ENCODE measurements around the gene C2CD2. TPM values are rescaled to one million over a fixed set of nuclear protein-coding genes. Genes with fewer than 3 reads are reported as not detected.
"Not testable (repeated sequence)": the region's sequence is repeated elsewhere in the genome, so short reads cannot be mapped to it uniquely, and the experiment has no call there.

C2CD2 gene
- total RNA-seq, 1 experiment from 2014 or later: 13.6 TPM

GRCh38 chr21:42000908-42001307, 47.1 kb upstream of the C2CD2 start:
- no peak overlapping the region for H3K4me3 Mint-ChIP-seq (ENCODE audit: low read depth, unreplicated experiment)
- no peak for DNase-seq
- no peaks in the 10 kb centered on the region for H3K9me3 Mint-ChIP-seq (ENCODE audit: low read depth, unreplicated experiment)
- TF ChIP-seq, protein P1, sequence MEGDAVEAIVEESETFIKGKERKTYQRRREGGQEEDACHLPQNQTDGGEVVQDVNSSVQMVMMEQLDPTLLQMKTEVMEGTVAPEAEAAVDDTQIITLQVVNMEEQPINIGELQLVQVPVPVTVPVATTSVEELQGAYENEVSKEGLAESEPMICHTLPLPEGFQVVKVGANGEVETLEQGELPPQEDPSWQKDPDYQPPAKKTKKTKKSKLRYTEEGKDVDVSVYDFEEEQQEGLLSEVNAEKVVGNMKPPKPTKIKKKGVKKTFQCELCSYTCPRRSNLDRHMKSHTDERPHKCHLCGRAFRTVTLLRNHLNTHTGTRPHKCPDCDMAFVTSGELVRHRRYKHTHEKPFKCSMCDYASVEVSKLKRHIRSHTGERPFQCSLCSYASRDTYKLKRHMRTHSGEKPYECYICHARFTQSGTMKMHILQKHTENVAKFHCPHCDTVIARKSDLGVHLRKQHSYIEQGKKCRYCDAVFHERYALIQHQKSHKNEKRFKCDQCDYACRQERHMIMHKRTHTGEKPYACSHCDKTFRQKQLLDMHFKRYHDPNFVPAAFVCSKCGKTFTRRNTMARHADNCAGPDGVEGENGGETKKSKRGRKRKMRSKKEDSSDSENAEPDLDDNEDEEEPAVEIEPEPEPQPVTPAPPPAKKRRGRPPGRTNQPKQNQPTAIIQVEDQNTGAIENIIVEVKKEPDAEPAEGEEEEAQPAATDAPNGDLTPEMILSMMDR (IDR thresholded peaks at IDR 0.05; ENCODE audit: unreplicated experiment): no peak
- BruUV-seq (replicated peaks): no TSS peak
- H3K4me1 Mint-ChIP-seq (ENCODE audit: low read depth, unreplicated experiment): peaks cover 8% of the 10 kb centered on the region
- CTCF ChIA-PET: interaction anchor here (0.5 kb wide), 1 partner anchor 70 kb away, joined by 4 read pairs; no protein-coding TSS in a partner anchor
- H3K27me3 Mint-ChIP-seq (ENCODE audit: unreplicated experiment): no peaks in the 10 kb centered on the region
- intact Hi-C loops (cut with micrococcal nuclease; ENCODE audit: unreplicated experiment): no loop called here
- H3K36me3 Mint-ChIP-seq (ENCODE audit: insufficient read depth, unreplicated experiment): peaks cover 10% of the 10 kb centered on the region
- H3K27ac Mint-ChIP-seq (ENCODE audit: unreplicated experiment): no peak overlapping the region

DNA sequence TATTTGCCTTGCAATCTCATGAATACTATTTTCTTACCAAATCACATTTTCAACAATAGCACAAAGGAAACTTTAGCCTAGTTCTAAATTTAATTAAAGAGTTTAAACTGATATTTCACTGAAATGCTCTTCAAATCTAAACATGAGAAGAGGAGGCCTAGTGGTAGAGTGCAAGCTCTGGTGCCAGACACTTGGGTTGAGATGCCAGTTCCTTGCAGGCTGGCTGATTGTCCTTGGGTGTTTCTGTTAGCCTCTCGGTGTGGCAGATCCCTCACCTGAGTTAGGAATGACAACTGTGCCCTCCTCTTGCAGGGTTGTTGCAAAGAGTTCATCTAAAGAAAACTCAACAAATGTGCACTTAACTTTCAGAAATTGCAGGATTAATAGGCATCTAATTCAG, 43.8 kb upstream of the C2CD2 start:
- TF ChIP-seq, protein P1 (IDR thresholded peaks at IDR 0.05; ENCODE audit: unreplicated experiment): no peak
- Mint-ChIP-seq H3K27ac (ENCODE audit: unreplicated experiment) (no peak overlapping the region), H3K4me3 (ENCODE audit: low read depth, unreplicated experiment) (no peak overlapping the region), H3K27me3 (ENCODE audit: unreplicated experiment) (no peaks in the 10 kb centered on the region), H3K9me3 (ENCODE audit: low read depth, unreplicated experiment) (peaks cover 5% of the 10 kb centered on the region), H3K36me3 (ENCODE audit: insufficient read depth, unreplicated experiment) (peaks cover 11% of the 10 kb centered on the region), H3K4me1 (ENCODE audit: low read depth, unreplicated experiment) (no peaks in the 10 kb centered on the region)
- intact Hi-C loops (cut with micrococcal nuclease; ENCODE audit: unreplicated experiment): no loop called here
- BruUV-seq (replicated peaks): no TSS peak
- DNase-seq: no peak
- CTCF ChIA-PET: no interaction called here

GRCh38 chr21:41995577-41995976, 41.8 kb upstream of the C2CD2 start:
- no TSS peak for BruUV-seq (replicated peaks)
- CTCF ChIA-PET: no interaction called here

GRCh38 chr21:41994613-41995012, 40.8 kb upstream of the C2CD2 start:
- BruUV-seq (replicated peaks); H3K27ac Mint-ChIP-seq (ENCODE audit: unreplicated experiment); CTCF ChIA-PET; H3K27me3 Mint-ChIP-seq (ENCODE audit: unreplicated experiment); H3K4me3 Mint-ChIP-seq (ENCODE audit: low read depth, unreplicated experiment); intact Hi-C loops (cut with micrococcal nuclease; ENCODE audit: unreplicated experiment); H3K4me1 Mint-ChIP-seq (ENCODE audit: low read depth, unreplicated experiment); DNase-seq; H3K36me3 Mint-ChIP-seq (ENCODE audit: insufficient read depth, unreplicated experiment); H3K9me3 Mint-ChIP-seq (ENCODE audit: low read depth, unreplicated experiment): not testable (repeated sequence)

More at GRCh38 chr21:41995577-41995976, 41.8 kb upstream of the C2CD2 start:
- Mint-ChIP-seq H3K27ac (ENCODE audit: unreplicated experiment) (no peak overlapping the region), H3K4me1 (ENCODE audit: low read depth, unreplicated experiment) (no peaks in the 10 kb centered on the region), H3K27me3 (ENCODE audit: unreplicated experiment) (no peaks in the 10 kb centered on the region), H3K4me3 (ENCODE audit: low read depth, unreplicated experiment) (no peak overlapping the region), H3K9me3 (ENCODE audit: low read depth, unreplicated experiment) (peaks cover 5% of the 10 kb centered on the region), H3K36me3 (ENCODE audit: insufficient read depth, unreplicated experiment) (peaks cover 5% of the 10 kb centered on the region)
- intact Hi-C loops (cut with micrococcal nuclease; ENCODE audit: unreplicated experiment): no loop called here
- TF ChIP-seq, protein P1 (IDR thresholded peaks at IDR 0.05; ENCODE audit: unreplicated experiment): no peak
- no peak for DNase-seq

DNA sequence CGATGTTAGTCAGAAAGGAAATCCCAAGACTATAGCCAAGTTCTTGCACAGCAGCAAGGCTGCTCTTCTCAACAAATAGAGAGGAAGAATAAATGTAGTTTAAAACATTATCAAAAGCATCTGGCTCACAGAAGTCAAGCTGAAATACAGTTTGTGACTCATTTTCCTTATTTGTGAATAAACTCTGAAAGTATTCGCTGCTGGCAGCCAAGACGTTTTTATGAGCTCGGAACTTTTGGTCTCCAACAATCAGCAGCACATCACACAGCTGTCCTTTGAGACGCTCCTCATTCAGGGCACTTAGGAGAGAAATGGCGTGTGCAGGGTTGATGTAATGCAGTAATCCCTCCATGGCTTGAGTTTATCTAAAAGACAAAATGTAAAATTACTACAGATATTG, 39.9 kb upstream of the C2CD2 start:
- no TSS peak for BruUV-seq (replicated peaks)
- Mint-ChIP-seq H3K36me3 (ENCODE audit: insufficient read depth, unreplicated experiment) (peaks cover 5% of the 10 kb centered on the region), H3K9me3 (ENCODE audit: low read depth, unreplicated experiment) (peaks cover 5% of the 10 kb centered on the region), H3K4me1 (ENCODE audit: low read depth, unreplicated experiment) (no peaks in the 10 kb centered on the region), H3K4me3 (ENCODE audit: low read depth, unreplicated experiment) (no peak overlapping the region), H3K27me3 (ENCODE audit: unreplicated experiment) (no peaks in the 10 kb centered on the region), H3K27ac (ENCODE audit: unreplicated experiment) (no peak overlapping the region)
- no peak for DNase-seq
- TF ChIP-seq, protein P1 (IDR thresholded peaks at IDR 0.05; ENCODE audit: unreplicated experiment): no peak
- CTCF ChIA-PET: no interaction called here
- intact Hi-C loops (cut with micrococcal nuclease; ENCODE audit: unreplicated experiment): no loop called here

Measured in Calu3 (cell line).